Adrenal gland (tissue), 12 donors: Measurements from ENCODE around the gene PIERCE2. TPM values are rescaled to one million over a fixed set of nuclear protein-coding genes. Genes with fewer than 3 reads are reported as not detected.

ENCODE experiments used
- DNase-seq, 7 donors: peaks; one replicate each; pipeline ENCODE4 v3.0.0-alpha.2; 2019 to 2020
- H3K27ac ChIP-seq, 5 donors: fragments of 200-600 bp; sonication (generic) in 4 of 5; 1 replicate in 3 of 5; 2 replicates in 2 of 5; pipeline versions ENCODE4 v1.5.1 to v1.8.0; 2016 to 2020; ENCODE audit warnings: mild to moderate bottlenecking in 1 of 5
- H3K27me3 ChIP-seq: fragments of 200-600 bp; 2 replicates; pipeline ENCODE4 v1.8.0; 2021
- H3K36me3 ChIP-seq, 2 donors: fragments of 200-600 bp; replicated peaks in 1 of 2; 1 replicate in 1 of 2; 2 replicates in 1 of 2; pipeline versions ENCODE4 v1.5.1 to v1.8.0; 2018 to 2022
- H3K4me1 ChIP-seq, 2 donors: fragments of 200-600 bp; replicated peaks in 1 of 2; 1 replicate in 1 of 2; 2 replicates in 1 of 2; pipeline versions ENCODE4 v1.5.1 to v1.8.0; 2018 to 2021
- H3K4me3 ChIP-seq, 4 donors: fragments of 200-600 bp; sonication (generic) in 3 of 4; one replicate each; pipeline ENCODE4 v1.5.1; 2016 to 2018
- H3K9me3 ChIP-seq, 3 donors: fragments of 200-600 bp; sonication (generic) in 1 of 3; replicated peaks in 1 of 3; 1 replicate in 2 of 3; 2 replicates in 1 of 3; pipeline versions ENCODE4 v1.5.1 to v1.8.0; 2016 to 2021
- POLR2A ChIP-seq, 2 donors: fragments of 450-650 bp; IDR thresholded peaks; one replicate each; pipeline ENCODE4 v1.6.1; 2017; ENCODE audit warnings: antibody characterized with exemption in 2 of 2, mild to moderate bottlenecking in 2 of 2, moderate library complexity in 1 of 2
- WGBS, 4 donors: extraction: QIAGEN DNeasy Blood & Tissue Kit in 2 of 4; methylation state at CpG; one replicate each; pipeline versions ENCODE4 v1.1.5 to v1.1.7; 2013 to 2017; 5-methylcytosine and 5-hydroxymethylcytosine counted together
- intact Hi-C, 2 donors: fragments of 100-400 bp; cut with DNase I; formaldehyde crosslinking; loops; one replicate each; pipeline versions ENCODE4 v1.14.1 to v1.15.0; 2022 to 2023
- polyA plus RNA-seq, 3 donors: library from polyadenylated mRNA; stranded (reverse); fragments of 200-250 nt in 2 of 3; fragments of 350-450 nt in 1 of 3; fragmentation: Illumina TruSeq in 1 of 3; extraction: RNeasy Lipid Tissue Mini Kit (QIAGEN cat#74804) in 1 of 3; gene quantifications; one replicate each; pipeline ENCODE4 v1.2.3, GENCODE V29; 2013 to 2014
- total RNA-seq, 9 donors: library from RNA; depleted of rRNA in 4 of 9; stranded (reverse); fragments of >200 nt in 4 of 9; fragments of 120-200 nt in 1 of 9; fragmentation: NEBNext Ultra II Directional in 1 of 9; extraction: Animal tissue kit (Norgen Biotek cat#: 25700) in 1 of 9; gene quantifications; one replicate each; pipeline versions ENCODE4 v1.1.0 to v1.2.4, GENCODE V29; 2013 to 2023
- TF ChIP-seq, protein P1 (sequence below), 6 experiments: fragments of 450-650 bp in 4 of 6; fragments of 200-600 bp in 2 of 6; sonication (generic) in 1 of 6; IDR thresholded peaks; 1 replicate in 5 of 6; 2 replicates in 1 of 6; pipeline versions ENCODE4 v1.5.1 to v1.8.0; 2016 to 2021; ENCODE audit warnings: antibody characterized with exemption in 6 of 6, mild to moderate bottlenecking in 2 of 6, moderate library complexity in 1 of 6
- donor health status: healthy with polysubstance abuse.
- donor health status: Bipolar disorder and iron deficiency.
- donor health status: DM: yes; HTN: yes; CAD: no.
- donor health status: DM: no; HTN: no; CAD: no.
- donor health status: DM: no; HTN: no; CAD: no.
- donor health status: DM: yes; HTN: yes; CAD: no.

PIERCE2 gene
- total and polyA plus RNA-seq, 12 donors: 0.75 to 6.5 (median 2.3) TPM

DNA sequence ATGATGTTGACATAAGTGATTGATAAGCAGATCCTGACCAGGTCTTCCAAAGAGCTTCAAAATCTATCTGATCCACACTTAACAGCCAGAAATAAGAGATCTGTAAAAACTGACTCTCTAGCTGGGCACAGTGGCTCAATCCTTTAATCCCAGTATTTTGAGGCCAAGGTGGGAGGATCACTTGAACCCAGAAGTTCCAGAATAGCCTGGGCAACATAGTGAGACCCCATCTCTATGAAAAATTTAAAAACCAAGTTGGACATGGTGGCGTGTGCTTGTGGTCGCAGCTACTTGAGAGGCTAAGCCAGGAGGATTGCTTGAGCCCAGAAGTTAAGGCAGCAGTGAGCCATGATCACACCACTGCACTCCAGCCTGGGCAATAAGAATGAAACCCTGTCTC lies 45.7 kb upstream of the PIERCE2 start:
- peaks cover 0 to 15% of the 10 kb centered on the region in 2 donors for H3K36me3 ChIP-seq
- WGBS, 4 donors: 93 to 98% (median 97%) methylated on average over 2 of the region's 2 CpGs

DNA sequence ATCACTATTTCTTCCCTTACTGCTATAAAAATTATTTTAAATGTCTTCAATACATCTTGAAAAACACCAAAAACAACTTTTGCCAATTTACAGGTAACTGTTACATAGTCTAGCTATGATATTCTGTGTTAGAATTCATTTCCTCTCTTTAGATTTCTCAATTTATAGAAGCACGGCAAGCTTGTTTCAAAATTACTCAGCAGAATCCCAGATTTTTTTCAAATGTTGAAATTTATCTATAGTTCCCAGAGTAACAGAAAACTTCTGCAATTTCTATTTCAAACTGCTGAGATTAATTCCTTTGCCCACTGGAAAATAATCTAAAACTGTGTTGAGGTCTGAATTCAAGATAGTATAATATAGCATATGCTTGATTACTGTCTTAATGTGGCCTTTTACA lies 41.3 kb upstream of the PIERCE2 start:
- Histone ChIP-seq H3K9me3 (no peaks in the 10 kb centered on the region), H3K4me3 (no peak overlapping the region), H3K27me3 (no peaks in the 10 kb centered on the region), H3K27ac (no peak overlapping the region), H3K36me3 (peaks cover 0 to 17% of the 10 kb centered on the region in 2 donors), H3K4me1 (no peaks in the 10 kb centered on the region)
- intact Hi-C loops: no loop called here
- TF ChIP-seq, protein P1, sequence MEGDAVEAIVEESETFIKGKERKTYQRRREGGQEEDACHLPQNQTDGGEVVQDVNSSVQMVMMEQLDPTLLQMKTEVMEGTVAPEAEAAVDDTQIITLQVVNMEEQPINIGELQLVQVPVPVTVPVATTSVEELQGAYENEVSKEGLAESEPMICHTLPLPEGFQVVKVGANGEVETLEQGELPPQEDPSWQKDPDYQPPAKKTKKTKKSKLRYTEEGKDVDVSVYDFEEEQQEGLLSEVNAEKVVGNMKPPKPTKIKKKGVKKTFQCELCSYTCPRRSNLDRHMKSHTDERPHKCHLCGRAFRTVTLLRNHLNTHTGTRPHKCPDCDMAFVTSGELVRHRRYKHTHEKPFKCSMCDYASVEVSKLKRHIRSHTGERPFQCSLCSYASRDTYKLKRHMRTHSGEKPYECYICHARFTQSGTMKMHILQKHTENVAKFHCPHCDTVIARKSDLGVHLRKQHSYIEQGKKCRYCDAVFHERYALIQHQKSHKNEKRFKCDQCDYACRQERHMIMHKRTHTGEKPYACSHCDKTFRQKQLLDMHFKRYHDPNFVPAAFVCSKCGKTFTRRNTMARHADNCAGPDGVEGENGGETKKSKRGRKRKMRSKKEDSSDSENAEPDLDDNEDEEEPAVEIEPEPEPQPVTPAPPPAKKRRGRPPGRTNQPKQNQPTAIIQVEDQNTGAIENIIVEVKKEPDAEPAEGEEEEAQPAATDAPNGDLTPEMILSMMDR (IDR thresholded peaks at IDR 0.05): no peak
- no peak for TF ChIP-seq POLR2A (IDR thresholded peaks at IDR 0.05)
- 76 to 85% (median 81%) methylated on average over 1 of the region's 1 CpG for WGBS, 4 donors
- no peak for DNase-seq

More for the DNA sequence above, 45.7 kb upstream of the PIERCE2 start:
- TF ChIP-seq, protein P1 (IDR thresholded peaks at IDR 0.05): no peak
- no peak for TF ChIP-seq POLR2A (IDR thresholded peaks at IDR 0.05)
- intact Hi-C loops: no loop called here
- Histone ChIP-seq H3K27me3 (no peaks in the 10 kb centered on the region), H3K4me3 (no peak overlapping the region), H3K4me1 (peaks cover 0 to 3% of the 10 kb centered on the region in 2 donors), H3K9me3 (no peaks in the 10 kb centered on the region), H3K27ac (no peak overlapping the region)
- DNase-seq: no peak

DNA sequence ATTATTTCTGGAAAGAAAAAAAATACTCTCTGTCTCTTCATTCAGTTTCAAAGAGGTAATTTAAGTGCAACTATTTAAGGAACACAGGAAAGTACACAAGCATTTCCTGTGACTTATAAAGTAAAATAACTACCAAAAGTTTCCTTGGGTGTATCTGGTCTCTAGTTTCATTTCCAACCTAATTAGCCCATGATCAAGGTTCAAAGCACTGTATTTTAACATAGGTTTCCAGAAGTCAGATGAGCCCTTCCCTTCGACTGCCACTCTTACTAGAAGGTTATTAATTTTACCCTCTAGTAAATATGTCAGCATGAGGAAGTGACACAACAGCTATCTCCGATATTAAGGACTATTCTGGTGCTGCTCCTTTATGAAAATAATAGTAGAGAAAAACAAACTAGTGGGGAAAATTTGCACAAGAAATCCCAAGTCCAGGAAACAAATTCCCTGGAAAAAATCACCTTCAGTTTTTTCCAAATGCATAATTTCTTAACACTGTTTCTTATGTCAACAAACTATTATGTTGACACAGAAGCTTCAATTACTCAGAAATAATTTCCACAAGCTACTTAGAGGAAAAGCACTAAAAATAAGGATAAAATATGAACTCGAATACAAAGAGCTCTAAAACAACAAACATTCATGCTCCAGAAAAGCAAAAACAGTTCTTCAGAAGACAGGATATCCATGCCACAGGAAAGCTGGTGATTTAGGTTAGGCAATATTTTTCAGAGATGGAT lies 35.4 kb upstream of the PIERCE2 start:
- Histone ChIP-seq H3K4me3 (no peak overlapping the region), H3K36me3 (peaks cover 0 to 22% of the 10 kb centered on the region in 2 donors), H3K9me3 (no peaks in the 10 kb centered on the region), H3K4me1 (peaks cover 0 to 7% of the 10 kb centered on the region in 2 donors), H3K27ac (no peak overlapping the region), H3K27me3 (no peaks in the 10 kb centered on the region)
- DNase-seq: no peak
- WGBS, 4 donors: 45 to 55% (median 51%) methylated on average over 3 of the region's 3 CpGs
- no peak for TF ChIP-seq POLR2A (IDR thresholded peaks at IDR 0.05)
- TF ChIP-seq, protein P1 (IDR thresholded peaks at IDR 0.05): no peak
- intact Hi-C loops: no loop called here

DNA sequence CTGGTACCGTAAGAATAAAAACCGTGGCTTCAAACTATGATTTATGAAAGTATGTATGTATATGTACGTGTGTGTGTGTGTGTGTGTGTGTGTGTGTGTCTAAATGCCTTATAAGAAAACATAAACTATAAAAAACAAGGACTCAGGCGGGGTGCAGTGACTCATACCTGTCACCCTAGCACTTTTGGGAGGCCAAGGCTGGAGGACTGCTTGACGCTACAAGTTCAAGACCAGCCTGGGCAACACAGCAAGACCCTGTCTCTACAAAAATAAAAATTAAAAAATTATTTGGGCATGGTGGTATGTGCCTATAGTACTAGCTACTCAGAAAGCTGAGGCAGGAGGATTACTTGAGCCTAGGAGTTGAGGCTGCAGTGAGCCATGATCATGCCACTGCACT lies 29.2 kb upstream of the PIERCE2 start:
- Histone ChIP-seq H3K36me3 (peaks cover 0 to 31% of the 10 kb centered on the region in 2 donors), H3K9me3 (no peaks in the 10 kb centered on the region), H3K4me3 (no peak overlapping the region), H3K27me3 (no peaks in the 10 kb centered on the region), H3K27ac (no peak overlapping the region), H3K4me1 (no peaks in the 10 kb centered on the region)
- TF ChIP-seq, protein P1 (IDR thresholded peaks at IDR 0.05): no peak
- TF ChIP-seq POLR2A (IDR thresholded peaks at IDR 0.05): no peak
- 82 to 89% (median 85%) methylated on average over 5 of the region's 5 CpGs for WGBS, 4 donors
- no peak for DNase-seq
- intact Hi-C loops: no loop called here
